ENCODE data around the gene TEDC1.

Gene TEDC1

GRCh38 chr14:105547741-105548169 is 56.7 kb downstream of the TEDC1 start:
- TF ChIP-seq MAX (IDR thresholded peaks at IDR 0.05) (no peak), TEAD4 (IDR thresholded peaks at IDR 0.05) (no peak), CEBPB (IDR thresholded peaks at IDR 0.05) (no peak), TAF1 (IDR thresholded peaks at IDR 0.05; ENCODE audit: low read depth) (no peak), FOXM1 (IDR thresholded peaks at IDR 0.05; ENCODE audit: borderline replicate concordance, low read depth) (no peak), CREB1 (IDR thresholded peaks at IDR 0.05; ENCODE audit: low read depth) (no peak), NFIC (IDR thresholded peaks at IDR 0.05) (no peak), EP300 (IDR thresholded peaks at IDR 0.05; ENCODE audit: borderline replicate concordance) (no peak), EGR1 (IDR thresholded peaks at IDR 0.05) (no peak), YY1 (IDR thresholded peaks at IDR 0.05; ENCODE audit: low read depth) (no peak)
- TF ChIP-seq, protein P1, sequence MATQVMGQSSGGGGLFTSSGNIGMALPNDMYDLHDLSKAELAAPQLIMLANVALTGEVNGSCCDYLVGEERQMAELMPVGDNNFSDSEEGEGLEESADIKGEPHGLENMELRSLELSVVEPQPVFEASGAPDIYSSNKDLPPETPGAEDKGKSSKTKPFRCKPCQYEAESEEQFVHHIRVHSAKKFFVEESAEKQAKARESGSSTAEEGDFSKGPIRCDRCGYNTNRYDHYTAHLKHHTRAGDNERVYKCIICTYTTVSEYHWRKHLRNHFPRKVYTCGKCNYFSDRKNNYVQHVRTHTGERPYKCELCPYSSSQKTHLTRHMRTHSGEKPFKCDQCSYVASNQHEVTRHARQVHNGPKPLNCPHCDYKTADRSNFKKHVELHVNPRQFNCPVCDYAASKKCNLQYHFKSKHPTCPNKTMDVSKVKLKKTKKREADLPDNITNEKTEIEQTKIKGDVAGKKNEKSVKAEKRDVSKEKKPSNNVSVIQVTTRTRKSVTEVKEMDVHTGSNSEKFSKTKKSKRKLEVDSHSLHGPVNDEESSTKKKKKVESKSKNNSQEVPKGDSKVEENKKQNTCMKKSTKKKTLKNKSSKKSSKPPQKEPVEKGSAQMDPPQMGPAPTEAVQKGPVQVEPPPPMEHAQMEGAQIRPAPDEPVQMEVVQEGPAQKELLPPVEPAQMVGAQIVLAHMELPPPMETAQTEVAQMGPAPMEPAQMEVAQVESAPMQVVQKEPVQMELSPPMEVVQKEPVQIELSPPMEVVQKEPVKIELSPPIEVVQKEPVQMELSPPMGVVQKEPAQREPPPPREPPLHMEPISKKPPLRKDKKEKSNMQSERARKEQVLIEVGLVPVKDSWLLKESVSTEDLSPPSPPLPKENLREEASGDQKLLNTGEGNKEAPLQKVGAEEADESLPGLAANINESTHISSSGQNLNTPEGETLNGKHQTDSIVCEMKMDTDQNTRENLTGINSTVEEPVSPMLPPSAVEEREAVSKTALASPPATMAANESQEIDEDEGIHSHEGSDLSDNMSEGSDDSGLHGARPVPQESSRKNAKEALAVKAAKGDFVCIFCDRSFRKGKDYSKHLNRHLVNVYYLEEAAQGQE (IDR thresholded peaks at IDR 0.05; ENCODE audit: low read depth): no peak
